HepG2 (cell line): ENCODE data around the gene MICAL3. TPM values are rescaled to one million over a fixed set of nuclear protein-coding genes. Genes with fewer than 3 reads are reported as not detected.

Experiments used
- AKAP8 ChIP-seq: sonication (generic); formaldehyde crosslinking; IDR thresholded peaks from 2 replicates; pipeline ENCODE4 v1.5.1; 2020; ENCODE audit warnings: mild to moderate bottlenecking, missing genetic modification reagents
- CREM ChIP-seq, 2 experiments: sonication (generic) in 1 of 2; formaldehyde crosslinking in 1 of 2; IDR thresholded peaks; 2 replicates each; pipeline versions ENCODE4 v1.4.0 to v1.6.1; 2016 to 2020; ENCODE audit warnings: antibody characterized with exemption in 1 of 2, mild to moderate bottlenecking in 1 of 2, missing genetic modification reagents in 1 of 2
- DNMT3B ChIP-seq: conservative IDR thresholded peaks from 2 replicates; pipeline ENCODE4 v1.6.1; 2016; ENCODE audit warnings: missing biosample characterization, control low read depth
- ELF3 ChIP-seq: IDR thresholded peaks from 2 replicates; pipeline ENCODE4 v1.6.1; 2016; ENCODE audit warnings: missing genetic modification reagents, missing compliant biosample characterization
- HMGXB4 ChIP-seq, 2 experiments: sonication (generic) in 1 of 2; formaldehyde crosslinking in 1 of 2; IDR thresholded peaks; 2 replicates each; pipeline versions ENCODE4 v1.4.0 to v1.6.1; 2018 to 2020; ENCODE audit warnings: missing genetic modification reagents in 2 of 2, borderline replicate concordance in 1 of 2, low read depth in 1 of 2, mild to moderate bottlenecking in 1 of 2, missing biosample characterization in 1 of 2
- IRF9 ChIP-seq: sonication (generic); formaldehyde crosslinking; IDR thresholded peaks from 2 replicates; pipeline ENCODE4 v1.8.0; 2022; ENCODE audit warnings: missing genetic modification reagents, mild to moderate bottlenecking, borderline replicate concordance
- NFE2 ChIP-seq: sonication (generic); formaldehyde crosslinking; IDR thresholded peaks from 2 replicates; pipeline ENCODE4 v1.4.0; 2020; ENCODE audit warnings: missing genetic modification reagents
- NFE2L1 ChIP-seq: sonication (generic); formaldehyde crosslinking; IDR thresholded peaks from 2 replicates; pipeline ENCODE4 v1.4.0; 2020; ENCODE audit warnings: missing genetic modification reagents, mild to moderate bottlenecking, borderline replicate concordance
- PAF1 ChIP-seq: IDR thresholded peaks from 2 replicates; pipeline ENCODE4 v1.6.1; 2016; ENCODE audit warnings: missing genetic modification reagents, missing compliant biosample characterization
- PAX8 ChIP-seq: sonication (generic); formaldehyde crosslinking; IDR thresholded peaks from 2 replicates; pipeline ENCODE4 v1.8.0; 2022; ENCODE audit warnings: mild to moderate bottlenecking, missing genetic modification reagents, borderline replicate concordance
- POGZ ChIP-seq: sonication (generic); formaldehyde crosslinking; IDR thresholded peaks from 2 replicates; pipeline ENCODE4 v1.4.0; 2020; ENCODE audit warnings: mild to moderate bottlenecking, missing genetic modification reagents
- SIX4 ChIP-seq: sonication (generic); formaldehyde crosslinking; IDR thresholded peaks from 2 replicates; pipeline ENCODE4 v1.4.0; 2020; ENCODE audit warnings: missing genetic modification reagents
- STAG1 ChIP-seq: sonication (generic); formaldehyde crosslinking; IDR thresholded peaks from 2 replicates; pipeline ENCODE4 v1.4.0; 2020; ENCODE audit warnings: missing genetic modification reagents
- ZFY ChIP-seq: sonication (generic); formaldehyde crosslinking; IDR thresholded peaks from 2 replicates; pipeline ENCODE4 v1.4.0; 2020; ENCODE audit warnings: missing genetic modification reagents
- ZMYM4 ChIP-seq: sonication (generic); formaldehyde crosslinking; IDR thresholded peaks from 2 replicates; pipeline ENCODE4 v1.8.1; 2023; ENCODE audit warnings: mild to moderate bottlenecking, missing genetic modification reagents
- ZNF280D ChIP-seq: sonication (generic); formaldehyde crosslinking; IDR thresholded peaks from 2 replicates; pipeline ENCODE4 v1.5.1; 2020; ENCODE audit warnings: mild to moderate bottlenecking, missing genetic modification reagents
- ZNF446 ChIP-seq: sonication (generic); formaldehyde crosslinking; IDR thresholded peaks from 2 replicates; pipeline ENCODE4 v1.5.0; 2020; ENCODE audit warnings: mild to moderate bottlenecking, missing genetic modification reagents
- ZNF501 ChIP-seq: sonication (generic); formaldehyde crosslinking; IDR thresholded peaks from 2 replicates; pipeline ENCODE4 v1.5.1; 2020; ENCODE audit warnings: mild to moderate bottlenecking, moderate library complexity, missing genetic modification reagents
- ZNF546 ChIP-seq: sonication (generic); formaldehyde crosslinking; conservative IDR thresholded peaks from 2 replicates; pipeline ENCODE4 v1.8.1; 2023; ENCODE audit warnings: mild to moderate bottlenecking, missing genetic modification reagents
- ZNF720 ChIP-seq: sonication (generic); formaldehyde crosslinking; IDR thresholded peaks from 2 replicates; pipeline ENCODE4 v1.4.0; 2020; ENCODE audit warnings: missing genetic modification reagents
- ZNF816 ChIP-seq: sonication (generic); formaldehyde crosslinking; IDR thresholded peaks from 2 replicates; pipeline ENCODE4 v1.8.0; 2022; ENCODE audit warnings: missing genetic modification reagents, mild to moderate bottlenecking, borderline replicate concordance
- polyA plus RNA-seq, 8 experiments: library from polyadenylated mRNA; depleted of rRNA in 3 of 8; stranded (reverse) in 7 of 8; unstranded in 1 of 8; fragments of >200 nt; fragmentation: Illumina TruSeq in 4 of 8; extraction: Trizol in 4 of 8; gene quantifications; 2 replicates each; pipeline versions ENCODE4 v1.2.1 to v1.2.3, GENCODE V29; 2011 to 2016; ENCODE audit warnings: low read depth in 4 of 8, missing spikeins in 1 of 8, mixed read lengths in 1 of 8; ENCODE audit not compliant: insufficient read depth in 1 of 8
- total RNA-seq, 5 experiments: library from RNA; depleted of rRNA; stranded (reverse); fragments of >200 nt; fragmentation: Illumina TruSeq; extraction: Trizol; gene quantifications; 2 replicates each; pipeline ENCODE4 v1.2.3, GENCODE V29; 2016; ENCODE audit warnings: low read depth in 1 of 5

MICAL3 gene
- total and polyA plus RNA-seq, 2 of the 13 experiments (the other 11 are each of a cell fraction or from before 2014, with no cell fraction given): 5.3 to 12.5 TPM

GRCh38 chr22:17785185-17786184 is 238.9 kb downstream of the MICAL3 start (continued):
- TF ChIP-seq ZNF546: no peak
- no peak for TF ChIP-seq ZNF501 (CRISPR knock-in tag)
- peak; percentile 80 for TF ChIP-seq STAG1 (CRISPR knock-in tag)
- no peak for TF ChIP-seq ZMYM4 (CRISPR knock-in tag)
- TF ChIP-seq IRF9 (CRISPR knock-in tag): no peak
- peak; percentile 27; the same call in 1 of the 2 replicates for TF ChIP-seq AKAP8 (CRISPR knock-in tag)
- no peak for TF ChIP-seq PAX8 (CRISPR knock-in tag)
- no peak for TF ChIP-seq ZNF816
- no peak for TF ChIP-seq DNMT3B (CRISPR knock-in tag)
- no peak for TF ChIP-seq POGZ
- no peak for TF ChIP-seq ZNF280D (CRISPR knock-in tag)
- no peak for TF ChIP-seq ELF3
- no peak for TF ChIP-seq NFE2 (CRISPR knock-in tag)
- no peak for TF ChIP-seq ZNF446
- peak in 1 of 2 experiments; percentile 51; a peak in 1 of 4 replicates for TF ChIP-seq HMGXB4 (CRISPR knock-in tag; IDR thresholded peaks at IDR 0.05; ENCODE audit: borderline replicate concordance in 1 of 2, low read depth in 1 of 2)
- no peak for TF ChIP-seq ZFY (CRISPR knock-in tag)
- no peak for TF ChIP-seq PAF1 (CRISPR knock-in tag)
- 0 out of 2 replicates have a peak, but pooled peaks have one; percentile 41 for TF ChIP-seq NFE2L1 (CRISPR knock-in tag)
- no peak for TF ChIP-seq CREM (IDR thresholded peaks at IDR 0.05)
- no peak for TF ChIP-seq CREM (CRISPR knock-in tag; IDR thresholded peaks at IDR 0.05)
- TF ChIP-seq ZNF720 (CRISPR knock-in tag): no peak
- no peak for TF ChIP-seq SIX4
